Neuronal stem cell (in vitro differentiated cells): ENCODE data around the gene ANXA10.

Experiments
- DNase-seq: peaks from one replicate; pipeline ENCODE4 v3.0.0-alpha.2; 2013; ENCODE audit warnings: low spot score
- H2AFZ ChIP-seq: one replicate; pipeline ENCODE4 v1.6.1; 2013; ENCODE audit warnings: mild to moderate bottlenecking, low read length, inconsistent platforms
- H2AK5ac ChIP-seq: 2 replicates; pipeline ENCODE4 v1.6.1; 2013; ENCODE audit warnings: low read depth, mild to moderate bottlenecking, inconsistent platforms, low read length, moderate library complexity, mixed read lengths
- H2BK120ac ChIP-seq: 2 replicates; pipeline ENCODE4 v1.6.1; 2013; ENCODE audit warnings: low read depth, mild to moderate bottlenecking, inconsistent platforms, low read length, moderate library complexity, mixed read lengths
- H2BK12ac ChIP-seq: one replicate; pipeline ENCODE4 v1.6.1; 2013; ENCODE audit warnings: low read length, inconsistent platforms
- H2BK15ac ChIP-seq: 2 replicates; pipeline ENCODE4 v1.6.1; 2013; ENCODE audit warnings: mild to moderate bottlenecking, low read length, inconsistent platforms, mixed read lengths
- H2BK5ac ChIP-seq: one replicate; pipeline ENCODE4 v1.6.1; 2013; ENCODE audit warnings: inconsistent platforms, mild to moderate bottlenecking, low read length, moderate library complexity
- H3K14ac ChIP-seq: one replicate; pipeline ENCODE4 v1.6.1; 2013; ENCODE audit warnings: low read length, inconsistent platforms
- H3K18ac ChIP-seq: 2 replicates; pipeline ENCODE4 v1.6.1; 2013; ENCODE audit warnings: low read length, inconsistent platforms
- H3K23ac ChIP-seq: 2 replicates; pipeline ENCODE4 v1.6.1; 2013; ENCODE audit warnings: low read depth, mild to moderate bottlenecking, mixed read lengths, low read length, inconsistent platforms; ENCODE audit not compliant: poor library complexity
- H3K27ac ChIP-seq: replicated peaks from 3 replicates; pipeline ENCODE4 v1.5.1; 2013; ENCODE audit warnings: low read length, inconsistent platforms
- H3K27me3 ChIP-seq, 3 experiments: 2 replicates each; pipeline ENCODE4 v1.6.1; 2013; ENCODE audit warnings: low read length in 3 of 3, mild to moderate bottlenecking in 2 of 3, inconsistent platforms in 1 of 3, low read depth in 1 of 3, mixed read lengths in 1 of 3, moderate library complexity in 1 of 3; ENCODE audit not compliant: control insufficient read depth in 3 of 3, insufficient read depth in 3 of 3
- H3K36me3 ChIP-seq, 2 donors: replicated peaks in 1 of 2; 2 replicates each; pipeline ENCODE4 v1.6.1; 2013; ENCODE audit warnings: low read length in 2 of 2; ENCODE audit not compliant: control insufficient read depth in 2 of 2, insufficient read depth in 2 of 2
- H3K4ac ChIP-seq: 2 replicates; pipeline ENCODE4 v1.6.1; 2013; ENCODE audit warnings: inconsistent platforms, mild to moderate bottlenecking, low read length, moderate library complexity
- H3K4me1 ChIP-seq, 2 donors: 1 replicate in 1 of 2; 2 replicates in 1 of 2; pipeline ENCODE4 v1.6.1; 2013; ENCODE audit warnings: low read length in 2 of 2, low read depth in 1 of 2; ENCODE audit not compliant: control insufficient read depth in 2 of 2, insufficient read depth in 1 of 2
- H3K4me2 ChIP-seq: one replicate; pipeline ENCODE4 v1.6.1; 2013; ENCODE audit warnings: mild to moderate bottlenecking, low read length, inconsistent platforms; ENCODE audit not compliant: insufficient read depth, poor library complexity, severe bottlenecking
- H3K4me3 ChIP-seq, 2 donors: 2 replicates each; pipeline ENCODE4 v1.5.1; 2013; ENCODE audit warnings: low read length in 2 of 2, mild to moderate bottlenecking in 2 of 2, inconsistent platforms in 1 of 2, moderate library complexity in 1 of 2
- H3K79me1 ChIP-seq: one replicate; pipeline ENCODE4 v1.6.1; 2013; ENCODE audit warnings: low read depth, mild to moderate bottlenecking, inconsistent platforms, low read length, moderate library complexity
- H3K9ac ChIP-seq: one replicate; pipeline ENCODE4 v1.6.1; 2013; ENCODE audit warnings: mild to moderate bottlenecking, low read depth, low read length, inconsistent platforms; ENCODE audit not compliant: poor library complexity
- H3K9me3 ChIP-seq, 2 donors: replicated peaks in 1 of 2; 2 replicates each; pipeline versions ENCODE3 to v1.6.1; 2013; ENCODE audit warnings: low read length in 2 of 2, mild to moderate bottlenecking in 2 of 2, inconsistent platforms in 1 of 2, low read depth in 1 of 2, mixed read lengths in 1 of 2, moderate library complexity in 1 of 2; ENCODE audit not compliant: control insufficient read depth in 2 of 2, insufficient read depth in 1 of 2
- H4K8ac ChIP-seq: one replicate; pipeline ENCODE4 v1.6.1; 2013; ENCODE audit warnings: low read depth, mild to moderate bottlenecking, inconsistent platforms, low read length, moderate library complexity
- H4K91ac ChIP-seq: one replicate; pipeline ENCODE4 v1.6.1; 2013; ENCODE audit warnings: low read length, low read depth, mild to moderate bottlenecking, inconsistent platforms; ENCODE audit not compliant: poor library complexity
- WGBS, 2 donors: extraction: QIAGEN DNeasy Blood & Tissue Kit; methylation state at CpG; one replicate each; pipeline ENCODE4 v1.1.7; 2013; ENCODE audit warnings: missing lambda C conversion rate in 2 of 2, mixed read lengths in 1 of 2; ENCODE audit not compliant: insufficient read length in 2 of 2, insufficient replicate concordance in 1 of 2; ENCODE audit errors: extremely low coverage in 2 of 2; 5-methylcytosine and 5-hydroxymethylcytosine counted together

ANXA10 gene

GRCh38 chr4:168071304-168071703 lies 21.0 kb upstream of the ANXA10 start:
- Histone ChIP-seq H2BK120ac (no peak overlapping the region), H3K4me1 (no peaks in the 10 kb centered on the region), H3K23ac (no peak overlapping the region), H3K4ac (no peak overlapping the region), H4K91ac (no peak overlapping the region), H3K36me3 (no peaks in the 10 kb centered on the region), H3K27ac (no peak overlapping the region), H3K14ac (no peak overlapping the region), H3K9me3 (peaks cover 0 to 2% of the 10 kb centered on the region in 2 donors), H4K8ac (no peak overlapping the region), H3K4me3 (no peak overlapping the region), H2BK12ac (no peak overlapping the region), H3K27me3 (no peaks in the 10 kb centered on the region), H2BK5ac (no peak overlapping the region), H3K9ac (no peak overlapping the region), H2AFZ (no peak overlapping the region), H3K18ac (no peak overlapping the region), H2BK15ac (no peak overlapping the region), H3K79me1 (no peaks in the 10 kb centered on the region), H3K4me2 (no peak overlapping the region), H2AK5ac (no peak overlapping the region)
- no peak for DNase-seq
- WGBS, 2 donors, result no CpG with 5 or more reads among the region's 2 CpGs

DNA sequence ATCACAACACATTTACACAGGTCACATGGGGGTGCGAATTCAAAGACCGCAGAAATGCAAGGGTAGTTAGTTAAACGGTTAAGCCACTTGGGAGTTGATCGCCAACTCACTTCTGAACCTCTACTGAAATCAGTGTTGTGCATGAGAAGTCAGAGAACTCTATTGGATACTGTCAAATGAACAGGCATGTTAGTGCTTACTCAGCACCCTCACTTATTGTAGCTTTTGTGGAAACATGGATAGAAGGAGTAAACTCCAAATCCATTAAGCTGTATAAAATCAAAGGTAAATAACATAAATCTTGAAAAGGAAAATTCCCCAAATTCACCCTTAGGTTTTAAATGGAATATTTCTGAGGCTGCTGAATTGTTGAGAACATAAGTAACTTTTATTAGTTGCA lies 17.5 kb upstream of the ANXA10 start:
- H2BK120ac ChIP-seq, result no peak overlapping the region
- H3K4me3 ChIP-seq, result no peak overlapping the region
- no peak overlapping the region for H4K8ac ChIP-seq
- no peak overlapping the region for H3K27ac ChIP-seq
- H3K23ac ChIP-seq, result no peak overlapping the region
- H3K18ac ChIP-seq, result no peak overlapping the region
- no peak for DNase-seq
- H4K91ac ChIP-seq, result no peak overlapping the region
- H3K4me1 ChIP-seq, result no peaks in the 10 kb centered on the region
- no peak overlapping the region for H3K9ac ChIP-seq
- H2AFZ ChIP-seq, result no peak overlapping the region
- H2BK15ac ChIP-seq, result no peak overlapping the region
- H3K14ac ChIP-seq, result no peak overlapping the region
- H3K79me1 ChIP-seq, result no peaks in the 10 kb centered on the region
- no peak overlapping the region for H2BK5ac ChIP-seq
- H2AK5ac ChIP-seq, result no peak overlapping the region
- peaks cover 0 to 2% of the 10 kb centered on the region in 2 donors for H3K9me3 ChIP-seq
- WGBS, 2 donors, result no CpG with 5 or more reads among the region's 4 CpGs
- no peak overlapping the region for H3K4ac ChIP-seq
- H3K27me3 ChIP-seq, result no peaks in the 10 kb centered on the region
- no peak overlapping the region for H2BK12ac ChIP-seq
- H3K36me3 ChIP-seq, result no peaks in the 10 kb centered on the region
- no peak overlapping the region for H3K4me2 ChIP-seq

DNA sequence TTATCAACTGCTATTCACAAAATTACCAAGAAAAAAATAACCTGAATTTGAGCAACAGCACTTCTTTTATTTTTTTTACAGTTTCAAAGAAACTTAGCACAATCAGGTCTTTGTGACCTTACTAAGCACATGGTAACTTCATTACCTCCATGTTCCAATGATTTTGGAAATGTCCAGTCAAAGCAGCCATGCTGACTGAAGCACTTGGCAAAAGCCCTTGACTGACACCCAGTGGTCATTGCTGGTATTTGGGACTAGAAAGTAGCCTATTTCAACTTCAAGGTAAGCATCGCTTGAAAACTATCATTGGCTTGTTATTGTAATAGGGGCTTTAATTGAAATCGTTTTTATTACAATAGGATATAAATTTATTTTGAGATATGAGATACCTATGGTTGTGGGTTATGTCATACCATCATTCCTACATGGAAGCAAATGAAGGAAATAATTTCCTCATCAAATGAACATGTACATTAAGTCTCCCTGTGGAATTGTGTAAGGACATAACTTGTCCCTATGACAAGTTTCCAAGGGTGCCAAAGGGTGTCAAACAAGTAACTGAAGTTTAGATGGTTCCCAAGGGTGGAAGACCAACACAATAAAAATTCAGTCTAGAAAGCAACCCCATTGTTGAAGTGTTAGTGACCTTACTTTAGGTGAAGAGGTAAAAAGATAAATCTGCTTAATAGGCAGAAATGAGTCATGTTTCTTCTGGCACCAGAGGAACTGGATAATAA lies 15.2 kb upstream of the ANXA10 start:
- Histone ChIP-seq H2AFZ (no peak overlapping the region), H3K18ac (no peak overlapping the region), H3K27ac (no peak overlapping the region), H3K14ac (no peak overlapping the region), H3K9ac (no peak overlapping the region), H2BK120ac (no peak overlapping the region), H3K23ac (no peak overlapping the region), H2BK15ac (no peak overlapping the region), H4K8ac (no peak overlapping the region), H3K4me1 (no peaks in the 10 kb centered on the region), H3K4me3 (no peak overlapping the region), H2AK5ac (no peak overlapping the region), H3K36me3 (no peaks in the 10 kb centered on the region), H2BK12ac (no peak overlapping the region), H3K4me2 (no peak overlapping the region), H4K91ac (no peak overlapping the region), H3K4ac (no peak overlapping the region), H3K79me1 (no peaks in the 10 kb centered on the region), H3K27me3 (no peaks in the 10 kb centered on the region), H2BK5ac (no peak overlapping the region), H3K9me3 (no peaks in the 10 kb centered on the region)
- no CpG with 5 or more reads among the region's 2 CpGs for WGBS, 2 donors
- peak; percentile 68 for DNase-seq

GRCh38 chr4:168077726-168078239 lies 14.6 kb upstream of the ANXA10 start:
- H3K14ac ChIP-seq, result no peak overlapping the region
- H2BK120ac ChIP-seq, result no peak overlapping the region
- no peak overlapping the region for H2AK5ac ChIP-seq
- no peaks in the 10 kb centered on the region for H3K9me3 ChIP-seq
- H3K4me1 ChIP-seq, result no peaks in the 10 kb centered on the region
- no peak overlapping the region for H2BK5ac ChIP-seq
- no peak overlapping the region for H3K4me3 ChIP-seq
- H3K9ac ChIP-seq, result no peak overlapping the region
- no peak overlapping the region for H2BK15ac ChIP-seq
- H4K8ac ChIP-seq, result no peak overlapping the region
- no peak overlapping the region for H3K23ac ChIP-seq
- no peaks in the 10 kb centered on the region for H3K27me3 ChIP-seq
- H3K4me2 ChIP-seq, result no peak overlapping the region
- no CpG with 5 or more reads among the region's 5 CpGs for WGBS, 2 donors
- no peak overlapping the region for H3K27ac ChIP-seq
- no peak overlapping the region for H2AFZ ChIP-seq
- no peak overlapping the region for H3K18ac ChIP-seq
- no peak overlapping the region for H4K91ac ChIP-seq
- no peak overlapping the region for H3K4ac ChIP-seq
- H2BK12ac ChIP-seq, result no peak overlapping the region
- H3K36me3 ChIP-seq, result no peaks in the 10 kb centered on the region
- no peak for DNase-seq
- H3K79me1 ChIP-seq, result no peaks in the 10 kb centered on the region
